Activated T-helper 2 cell treated with anti-CD3 and anti-CD28 coated beads, Interferon-gamma antibody, Interleukin-2, Interleukin-4, amounts not matched to agents 10 μg/mL and 5 μg/mL and 100 μg/mL, durations not matched to agents 14 hours and 24 hours and 36 hours (primary cell): ENCODE measurements around the gene HES4. TPM values are rescaled to one million over a fixed set of nuclear protein-coding genes. Genes with fewer than 3 reads are reported as not detected.
"Not testable (repeated sequence)": the region's sequence is repeated elsewhere in the genome, so short reads cannot be mapped to it uniquely, and the experiment has no call there.

ENCODE experiments used
- DNase-seq: peaks from one replicate; pipeline ENCODE4 v3.0.0; 2021; ENCODE audit warnings: low spot score
- H3K27ac Mint-ChIP-seq: one replicate; pipeline ENCODE4 v1.8.0; 2021; ENCODE audit warnings: mixed read lengths
- H3K27me3 Mint-ChIP-seq: one replicate; pipeline ENCODE4 v1.8.0; 2021; ENCODE audit warnings: low read depth, mixed read lengths
- H3K36me3 Mint-ChIP-seq: one replicate; pipeline ENCODE4 v1.8.0; 2021; ENCODE audit warnings: low read depth, mixed read lengths
- H3K4me1 Mint-ChIP-seq: one replicate; pipeline ENCODE4 v1.8.0; 2021; ENCODE audit warnings: low read depth, mixed read lengths
- H3K4me3 Mint-ChIP-seq: one replicate; pipeline ENCODE4 v1.8.0; 2021; ENCODE audit warnings: low read depth, mild to moderate bottlenecking, moderate library complexity, mixed read lengths
- H3K9me3 Mint-ChIP-seq: one replicate; pipeline ENCODE4 v1.8.0; 2021; ENCODE audit warnings: mixed read lengths
- intact Hi-C: fragments of 100-400 bp; cut with micrococcal nuclease; formaldehyde crosslinking; loops from one replicate; pipeline ENCODE4 v1.15.1; 2023
- total RNA-seq: library from RNA; stranded (reverse); gene quantifications from 2 replicates; pipeline ENCODE4 v1.2.3, GENCODE V29; 2022

The HES4 gene
- total RNA-seq, 1 donor from 2014 or later, result 3.1 TPM

DNA sequence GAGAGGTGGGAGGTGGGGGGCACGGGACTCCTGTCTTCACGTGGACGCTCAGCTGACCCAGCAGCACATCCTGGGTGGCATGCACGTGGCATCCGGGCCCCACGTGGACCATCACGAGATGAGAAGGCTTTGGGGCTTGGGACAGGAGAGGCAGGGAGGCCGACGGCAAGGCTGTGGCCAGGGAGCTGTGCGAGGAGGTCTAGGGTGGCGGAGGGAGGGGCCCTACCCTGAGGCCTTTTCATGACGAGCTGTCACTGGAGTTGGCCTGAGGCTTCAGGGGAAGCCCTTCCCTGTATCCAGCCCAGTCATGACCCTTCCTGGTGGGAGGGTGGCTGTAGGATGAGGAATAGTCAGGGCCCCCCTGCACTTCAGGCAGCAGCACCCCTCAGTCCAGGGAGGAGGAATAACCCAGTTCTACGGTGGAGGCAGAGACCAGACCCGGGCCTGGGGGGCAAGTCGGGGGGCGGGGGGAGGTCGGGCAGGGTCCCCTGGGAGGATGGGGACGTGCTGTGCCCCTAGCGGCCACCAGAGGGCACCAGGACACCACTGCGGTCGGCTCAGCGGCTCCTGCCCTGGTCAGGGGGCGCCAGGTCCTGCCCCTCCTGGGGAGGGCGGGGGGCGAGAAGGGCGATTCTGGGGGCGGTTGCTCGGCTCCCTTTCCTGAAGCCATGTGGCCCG lies 16.0 kb downstream of the HES4 start:
- Mint-ChIP-seq H3K36me3 (no peaks in the 10 kb centered on the region), H3K4me1 (no peaks in the 10 kb centered on the region)
- intact Hi-C loops, result loop anchor here (2.0 kb wide), 1 partner anchor 79 kb away; no protein-coding TSS in a partner anchor

DNA sequence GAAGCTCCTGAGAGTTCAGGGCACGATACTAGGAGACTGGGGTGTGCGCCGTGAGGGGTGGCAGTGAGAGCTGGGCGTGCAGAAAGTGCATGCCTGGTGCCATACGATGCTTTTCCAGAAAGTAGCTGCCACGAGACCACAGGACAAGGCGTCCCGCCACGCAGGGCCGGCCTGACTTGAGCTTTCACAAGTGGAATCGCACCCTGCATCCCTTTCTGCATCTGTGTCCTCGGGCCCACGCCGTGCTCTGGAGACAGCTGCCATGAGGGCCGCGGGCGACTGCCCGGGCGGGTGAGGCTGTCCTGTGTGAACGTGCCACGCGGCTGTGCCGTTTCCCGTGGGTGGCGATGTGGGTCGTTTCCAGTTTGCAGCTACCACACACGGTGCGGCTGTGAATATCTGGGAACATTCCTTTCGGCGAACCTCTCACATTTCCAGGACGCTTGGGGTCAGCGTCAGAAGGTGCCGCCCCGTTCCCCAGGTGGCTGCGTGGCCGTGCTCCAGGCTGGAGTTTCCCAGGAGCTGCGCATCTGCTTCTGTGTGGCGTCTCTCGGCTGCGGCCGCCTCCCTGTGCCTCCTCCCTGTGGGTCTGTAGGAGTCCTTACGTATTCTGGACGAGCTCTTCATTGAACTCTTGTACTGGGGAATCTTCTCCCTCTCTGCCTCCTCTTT lies 17.0 kb downstream of the HES4 start:
- H3K4me3 Mint-ChIP-seq, result no peak overlapping the region

More for the DNA sequence above, 16.0 kb downstream of the HES4 start:
- peaks cover 22% of the 10 kb centered on the region for H3K27me3 Mint-ChIP-seq
- no peak overlapping the region for H3K4me3 Mint-ChIP-seq
- H3K9me3 Mint-ChIP-seq, result no peaks in the 10 kb centered on the region
- no peak for DNase-seq
- no peak overlapping the region for H3K27ac Mint-ChIP-seq

DNA sequence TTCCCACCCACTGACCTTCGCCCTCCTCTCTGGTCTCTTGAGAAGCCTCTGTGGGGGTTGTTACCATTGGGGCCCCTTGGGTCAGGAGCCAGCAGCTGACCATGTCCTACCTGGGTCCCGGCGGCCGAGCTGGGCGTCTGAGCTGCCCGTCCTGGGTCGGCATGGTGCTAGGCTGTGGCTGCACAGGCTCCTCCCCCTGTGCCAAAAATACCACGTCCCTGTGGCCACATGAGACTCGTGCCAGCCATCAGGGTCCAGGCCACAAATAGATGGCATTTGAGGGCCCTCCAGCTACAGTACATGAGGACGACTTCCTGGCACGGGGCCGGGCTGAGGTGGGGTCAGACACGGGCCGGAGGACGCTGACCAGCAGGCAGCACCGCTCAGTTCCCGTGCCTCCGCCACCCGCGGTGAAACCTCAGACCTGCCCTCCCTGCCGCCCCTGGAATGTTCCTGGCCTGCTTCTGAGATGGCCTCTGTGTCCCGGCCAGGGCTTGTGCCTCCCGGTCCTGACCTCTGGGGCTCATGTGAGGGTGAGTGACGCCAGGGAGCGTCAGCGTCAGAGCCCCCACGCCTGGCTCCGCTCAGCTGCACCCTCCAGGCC lies 17.8 kb downstream of the HES4 start, which contains the start of gene PERM1:
PERM1 (minus strand) TSS at position 139 of the 604 bp plus-strand sequence. CDS start 1,064 bp downstream, outside the sequence.
- no peaks in the 10 kb centered on the region for H3K9me3 Mint-ChIP-seq
- no peak within 1 kb of the TSS for H3K27ac Mint-ChIP-seq
- DNase-seq, result no peak
- no peaks in the 10 kb centered on the region for H3K36me3 Mint-ChIP-seq
- H3K27me3 Mint-ChIP-seq, result peaks cover 15% of the 10 kb centered on the region
- H3K4me3 Mint-ChIP-seq, result no peak within 1 kb of the TSS
- H3K4me1 Mint-ChIP-seq, result peaks cover 2% of the 10 kb centered on the region
- intact Hi-C loops, result no loop called here

More for the DNA sequence above, 17.0 kb downstream of the HES4 start:
- DNase-seq, result no peak
- Mint-ChIP-seq H3K4me1 (peaks cover 2% of the 10 kb centered on the region), H3K36me3 (no peaks in the 10 kb centered on the region), H3K27me3 (peaks cover 15% of the 10 kb centered on the region), H3K27ac (no peak overlapping the region), H3K9me3 (no peaks in the 10 kb centered on the region)
- intact Hi-C loops, result no loop called here

DNA sequence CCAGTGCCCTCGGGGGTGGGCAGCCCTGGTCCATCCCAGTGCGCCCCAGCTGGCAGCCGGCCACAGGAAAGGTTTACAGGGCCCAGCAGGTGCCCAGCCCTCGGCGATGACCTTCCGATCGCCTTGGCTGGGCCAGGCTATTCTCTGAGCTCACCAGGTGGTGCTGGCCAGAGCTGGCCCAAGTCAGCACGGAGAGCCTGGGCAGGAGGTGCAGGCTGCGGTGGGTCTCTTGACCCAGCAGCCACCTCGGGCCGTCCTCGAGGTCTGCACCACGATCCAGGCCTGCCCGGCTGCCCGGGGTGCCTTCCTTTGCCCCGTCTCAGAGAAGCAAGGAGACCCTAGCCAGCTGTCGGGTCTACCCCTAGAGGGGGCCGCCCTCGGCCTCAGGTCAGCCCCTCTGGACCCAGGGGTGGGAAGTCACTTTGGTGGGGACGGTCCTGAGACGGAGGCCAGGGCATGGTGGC lies 18.4 kb downstream of the HES4 start:
- intact Hi-C loops, result no loop called here
- Mint-ChIP-seq H3K27ac (no peak overlapping the region), H3K27me3 (peaks cover 15% of the 10 kb centered on the region)

DNA sequence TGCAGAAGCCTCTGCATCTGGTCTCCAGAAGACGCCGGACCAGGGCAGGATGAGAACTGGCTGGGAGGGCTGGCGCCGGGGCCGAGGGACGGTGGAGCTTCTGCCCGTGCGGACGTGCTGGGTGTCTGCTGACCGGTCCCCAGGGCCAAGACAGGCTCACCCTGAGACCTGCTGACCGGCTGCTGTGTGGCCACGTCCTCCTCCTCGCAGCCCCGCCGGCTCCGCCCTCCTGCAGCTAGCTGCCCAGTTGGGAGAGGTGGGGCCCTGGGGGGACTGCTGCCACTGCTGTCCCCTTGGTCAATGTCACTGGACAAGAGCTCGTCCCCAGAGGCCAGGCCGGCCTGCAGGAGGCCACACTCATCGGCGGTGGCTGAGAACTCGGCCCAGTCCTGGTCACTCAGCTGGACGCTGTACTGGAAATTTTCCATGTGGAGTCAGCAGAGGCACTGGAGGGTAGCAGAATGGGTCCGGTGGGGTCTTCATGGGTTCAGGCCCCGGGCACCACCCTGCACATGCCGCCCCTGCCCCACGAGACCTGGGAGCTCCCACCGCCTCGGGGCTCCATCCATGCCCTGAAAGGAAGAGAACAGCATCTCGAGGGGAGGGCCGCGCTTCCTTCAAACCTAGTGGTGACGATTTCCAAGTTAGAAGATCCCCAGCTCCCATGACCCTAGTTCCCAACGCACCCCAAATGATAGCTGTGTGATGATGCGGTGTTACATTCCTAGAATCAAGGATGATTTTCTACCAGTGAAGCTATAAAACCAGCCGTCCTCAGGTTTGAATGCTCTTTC lies 19.1 kb downstream of the HES4 start:
- H3K27me3 Mint-ChIP-seq, result peaks cover 16% of the 10 kb centered on the region
- H3K27ac Mint-ChIP-seq, result no peak overlapping the region
- no peak overlapping the region for H3K4me3 Mint-ChIP-seq
- no peak for DNase-seq
- H3K36me3 Mint-ChIP-seq, result no peaks in the 10 kb centered on the region
- intact Hi-C loops, result no loop called here
- H3K4me1 Mint-ChIP-seq, result peaks cover 2% of the 10 kb centered on the region
- no peaks in the 10 kb centered on the region for H3K9me3 Mint-ChIP-seq

More for the DNA sequence above, 18.4 kb downstream of the HES4 start:
- H3K4me1 Mint-ChIP-seq, result peaks cover 2% of the 10 kb centered on the region
- no peaks in the 10 kb centered on the region for H3K9me3 Mint-ChIP-seq
- H3K36me3 Mint-ChIP-seq, result no peaks in the 10 kb centered on the region
- no peak overlapping the region for H3K4me3 Mint-ChIP-seq
- DNase-seq, result no peak

DNA sequence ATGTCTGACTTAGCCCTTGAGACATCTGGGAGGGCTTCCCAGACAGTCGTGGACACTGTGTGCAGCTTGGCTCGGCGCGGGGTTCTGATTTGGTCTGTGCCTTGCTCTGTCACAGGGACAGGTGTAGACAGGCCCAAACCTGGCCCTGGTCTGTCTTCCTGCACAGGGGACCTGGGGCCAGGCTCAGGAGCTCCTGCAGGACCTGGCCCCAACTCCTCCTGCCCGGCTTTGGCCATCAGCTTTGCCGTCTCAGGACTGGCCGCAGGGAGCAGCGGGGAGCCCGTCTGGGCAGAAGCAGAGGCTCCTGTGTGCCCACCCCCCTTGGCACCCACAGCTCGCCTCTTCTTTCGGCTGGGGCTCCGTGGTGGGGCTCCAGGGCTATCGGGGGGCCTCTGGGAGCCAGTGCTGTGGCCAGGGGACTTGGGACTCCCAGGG lies 19.7 kb downstream of the HES4 start:
- intact Hi-C loops, result no loop called here
- Mint-ChIP-seq H3K36me3 (no peaks in the 10 kb centered on the region), H3K4me1 (peaks cover 2% of the 10 kb centered on the region), H3K9me3 (no peaks in the 10 kb centered on the region), H3K27me3 (peaks cover 12% of the 10 kb centered on the region), H3K4me3 (no peak overlapping the region), H3K27ac (no peak overlapping the region)
- DNase-seq, result no peak

DNA sequence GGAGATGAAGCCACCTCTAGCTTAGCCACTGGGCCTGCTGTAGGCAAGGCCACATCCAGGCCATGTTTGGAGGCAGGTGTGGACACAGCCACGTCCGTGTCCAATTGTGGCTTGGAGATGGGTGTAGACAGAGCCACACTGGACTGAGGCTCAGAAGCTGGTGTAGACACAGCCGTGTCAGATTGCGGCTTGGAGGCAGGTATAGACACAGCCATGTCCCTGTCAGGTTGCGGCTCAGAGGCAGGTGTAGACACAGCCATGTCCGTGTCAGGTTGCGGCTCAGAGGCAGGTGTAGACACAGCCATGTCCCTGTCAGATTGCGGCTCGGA lies 20.2 kb downstream of the HES4 start:
- H3K27ac Mint-ChIP-seq, result no peak overlapping the region
- intact Hi-C loops, result no loop called here

DNA sequence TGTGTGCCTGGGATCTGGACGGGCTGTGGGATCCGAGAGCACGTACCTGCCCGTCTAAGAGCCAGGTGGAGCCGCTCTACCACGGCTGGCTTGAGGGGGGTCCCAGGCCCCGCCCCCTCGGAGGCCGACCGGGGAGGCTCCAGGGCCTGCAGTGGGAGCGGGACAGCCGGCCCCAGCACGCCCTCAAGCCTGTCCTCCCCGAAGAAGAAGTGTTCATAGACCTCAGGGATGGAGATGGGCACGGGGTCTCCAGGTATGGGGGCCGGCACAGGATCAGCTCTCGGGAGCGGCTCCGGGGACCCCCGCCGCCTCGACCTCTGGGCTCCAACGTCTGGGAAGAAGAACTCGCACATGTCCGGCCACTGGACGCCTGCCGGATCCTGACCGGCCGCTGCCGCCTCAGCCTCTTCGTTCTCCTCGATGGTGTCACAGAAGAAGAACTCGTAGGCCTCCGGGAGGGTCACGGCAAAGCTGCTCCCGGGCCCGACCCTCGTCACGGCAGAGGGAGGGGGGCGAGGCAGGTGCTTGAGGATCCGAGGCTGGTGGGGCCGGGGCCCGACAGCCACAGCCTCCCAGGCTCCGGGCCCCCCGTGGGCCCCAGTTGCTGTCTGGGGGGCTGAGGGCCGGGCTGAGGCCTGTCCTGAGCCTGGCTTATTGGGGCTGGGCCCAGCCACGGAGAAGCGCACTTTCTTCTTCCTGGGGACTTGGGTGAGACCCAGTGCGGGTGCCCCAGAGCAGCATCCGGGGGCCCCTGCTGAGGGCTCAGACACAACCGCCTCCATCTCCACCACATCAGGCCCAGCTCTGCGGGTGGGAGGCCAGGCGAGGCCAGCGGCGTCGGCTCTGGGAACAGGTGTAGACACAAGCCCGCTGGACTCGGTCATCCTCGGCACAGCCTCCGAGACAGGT lies 20.8 kb downstream of the HES4 start:
- no peaks in the 10 kb centered on the region for H3K36me3 Mint-ChIP-seq
- no peak overlapping the region for H3K27ac Mint-ChIP-seq
- H3K4me3 Mint-ChIP-seq, result no peak overlapping the region
- H3K4me1 Mint-ChIP-seq, result peaks cover 2% of the 10 kb centered on the region
- intact Hi-C loops, result no loop called here
- no peak for DNase-seq
- H3K9me3 Mint-ChIP-seq, result no peaks in the 10 kb centered on the region
- H3K27me3 Mint-ChIP-seq, result peaks cover 13% of the 10 kb centered on the region

More for the DNA sequence above, 20.2 kb downstream of the HES4 start:
- DNase-seq, result no peak
- Mint-ChIP-seq H3K27me3 (peaks cover 13% of the 10 kb centered on the region), H3K4me1 (peaks cover 2% of the 10 kb centered on the region), H3K4me3 (no peak overlapping the region), H3K36me3 (no peaks in the 10 kb centered on the region), H3K9me3 (no peaks in the 10 kb centered on the region)

DNA sequence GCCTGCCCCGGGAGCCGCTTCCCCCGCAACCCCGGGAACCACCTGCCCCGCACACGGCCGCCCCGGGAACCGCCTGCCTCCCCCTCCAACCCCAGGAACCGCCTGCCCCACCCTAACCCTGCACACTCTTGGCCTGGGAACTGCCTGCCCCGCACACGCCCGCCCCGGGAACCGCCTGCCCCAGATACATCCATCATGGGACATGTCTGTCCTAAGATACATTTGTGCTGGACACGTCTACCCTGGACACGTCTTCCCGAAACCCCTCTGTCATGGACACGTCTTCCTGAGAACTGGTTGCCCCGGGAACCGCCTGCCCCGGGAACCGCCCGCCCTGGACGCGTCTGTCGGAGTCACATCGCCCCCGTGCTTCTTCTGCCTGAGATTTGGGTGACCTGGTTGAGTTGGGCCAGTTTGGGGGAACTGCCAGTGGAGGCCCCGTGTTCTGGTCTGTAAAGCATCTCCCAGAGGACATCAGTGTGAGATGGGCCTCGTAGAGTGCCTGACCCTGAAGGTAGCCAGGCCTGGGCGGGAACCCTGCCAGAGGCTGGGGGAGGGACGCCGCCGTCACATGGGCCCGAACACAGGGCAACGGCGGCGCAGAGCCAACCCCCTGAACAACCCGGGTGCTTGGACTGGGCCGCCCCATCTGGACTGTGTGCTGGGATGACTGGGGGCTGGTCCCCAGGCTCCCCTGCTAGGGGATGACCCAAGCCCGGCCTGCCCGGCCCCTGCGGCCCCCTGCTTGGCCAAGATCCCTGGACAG lies 21.6 kb downstream of the HES4 start:
- H3K4me1 Mint-ChIP-seq, result peaks cover 2% of the 10 kb centered on the region
- DNase-seq, result no peak
- H3K27ac Mint-ChIP-seq, result no peak overlapping the region
- no peaks in the 10 kb centered on the region for H3K9me3 Mint-ChIP-seq
- H3K36me3 Mint-ChIP-seq, result no peaks in the 10 kb centered on the region
- peaks cover 10% of the 10 kb centered on the region for H3K27me3 Mint-ChIP-seq
- intact Hi-C loops, result no loop called here
- no peak overlapping the region for H3K4me3 Mint-ChIP-seq

DNA sequence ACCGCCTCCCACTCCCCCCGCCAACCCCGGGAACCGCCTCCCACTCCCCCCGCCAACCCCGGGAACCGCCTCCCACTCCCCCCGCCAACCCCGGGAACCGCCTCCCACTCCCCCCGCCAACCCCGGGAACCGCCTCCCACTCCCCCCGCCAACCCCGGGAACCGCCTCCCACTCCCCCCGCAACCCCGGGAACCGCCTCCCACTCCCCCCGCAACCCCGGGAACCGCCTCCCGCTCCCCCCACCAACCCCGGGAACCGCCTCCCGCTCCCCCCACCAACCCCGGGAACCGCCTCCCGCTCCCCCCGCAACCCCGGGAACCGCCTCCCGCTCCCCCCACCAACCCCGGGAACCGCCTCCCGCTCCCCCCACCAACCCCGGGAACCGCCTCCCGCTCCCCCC lies 23.1 kb downstream of the HES4 start:
- not testable (repeated sequence) for H3K4me3 Mint-ChIP-seq, DNase-seq, H3K9me3 Mint-ChIP-seq, H3K27ac Mint-ChIP-seq, H3K36me3 Mint-ChIP-seq, H3K4me1 Mint-ChIP-seq
- peaks cover 10% of the 10 kb centered on the region for H3K27me3 Mint-ChIP-seq
- intact Hi-C loops, result loop anchor here (1.0 kb wide), 1 partner anchor 70 kb away; no protein-coding TSS in a partner anchor

DNA sequence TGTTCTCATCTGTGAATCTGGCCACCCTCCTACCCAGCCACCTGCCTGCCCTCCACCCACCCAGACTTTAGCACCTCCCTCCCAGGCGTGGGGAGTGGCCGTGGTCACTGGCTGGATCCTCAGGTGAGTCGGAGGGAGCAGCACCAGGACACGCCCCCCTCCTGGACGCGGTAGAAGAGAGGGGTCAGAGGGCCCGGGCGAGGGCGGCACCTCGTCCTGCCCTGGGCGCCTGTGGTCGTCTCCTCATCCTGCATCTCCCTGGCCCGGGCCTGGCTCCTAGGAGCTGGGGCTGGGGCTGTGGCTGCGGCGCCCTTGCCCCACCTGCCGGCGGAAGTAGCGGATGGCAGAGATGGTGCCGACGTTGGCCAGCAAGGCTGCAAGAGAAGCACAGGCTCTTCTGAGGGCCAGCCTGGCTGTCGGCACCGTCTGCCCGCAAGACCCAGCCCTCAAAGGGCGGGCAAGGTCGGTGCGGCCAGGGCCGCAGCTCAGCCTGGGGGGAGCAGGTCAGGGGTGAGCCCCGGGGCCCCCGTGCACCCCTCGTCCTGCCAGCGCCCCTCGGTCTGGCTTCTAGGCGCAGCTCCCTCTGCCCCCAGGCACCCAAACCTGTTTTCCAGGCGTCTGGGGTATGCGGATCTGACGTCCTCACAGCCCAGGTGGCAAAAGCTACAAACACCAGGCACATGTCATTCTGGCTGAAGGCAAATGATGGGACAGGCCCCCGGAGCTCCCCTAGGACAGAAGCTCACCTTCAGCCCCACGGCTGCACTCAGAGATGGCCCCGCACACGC lies 23.8 kb downstream of the HES4 start:
- no peaks in the 10 kb centered on the region for H3K9me3 Mint-ChIP-seq
- H3K27me3 Mint-ChIP-seq, result peaks cover 10% of the 10 kb centered on the region
- no peak overlapping the region for H3K4me3 Mint-ChIP-seq
- no peak overlapping the region for H3K27ac Mint-ChIP-seq
- H3K4me1 Mint-ChIP-seq, result peaks cover 2% of the 10 kb centered on the region
- no peaks in the 10 kb centered on the region for H3K36me3 Mint-ChIP-seq
- peak; percentile 57 for DNase-seq
- intact Hi-C loops, result loop anchor here (1.0 kb wide), 1 partner anchor 70 kb away; no protein-coding TSS in a partner anchor
